Epithelial cell of proximal tubule (primary cell): ENCODE measurements around the gene TFB1M. TPM values are rescaled to one million over a fixed set of nuclear protein-coding genes. Genes with fewer than 3 reads are reported as not detected.

ENCODE experiments used
- DNase-seq: peaks from one replicate; pipeline ENCODE4 v3.0.0-alpha.2; 2011; ENCODE audit warnings: low read depth
- H3K4me3 ChIP-seq: 2 replicates; pipeline ENCODE4 v1.5.1; 2011; ENCODE audit warnings: low read depth, mild to moderate bottlenecking, low read length
- CTCF ChIP-seq: conservative IDR thresholded peaks from 2 replicates; pipeline ENCODE4 v1.5.1; 2012; ENCODE audit warnings: low read depth, mild to moderate bottlenecking, low read length
- total RNA-seq: library from RNA; depleted of rRNA; stranded (reverse); fragments of >200 nt; gene quantifications from 2 replicates; pipeline ENCODE4 v1.2.3, GENCODE V29; 2015

Gene TFB1M
- total RNA-seq, 1 donor from 2014 or later = 19.3 TPM

GRCh38 chr6:155329460-155330132, 15.3 kb upstream of the TFB1M start:
- H3K4me3 ChIP-seq = no peak overlapping the region
- no peak for DNase-seq
- TF ChIP-seq CTCF = no peak

GRCh38 chr6:155328539-155329459, 14.5 kb upstream of the TFB1M start:
- no peak for DNase-seq
- TF ChIP-seq CTCF = no peak
- no peak overlapping the region for H3K4me3 ChIP-seq

GRCh38 chr6:155328074-155328538, 13.8 kb upstream of the TFB1M start:
- H3K4me3 ChIP-seq = no peak overlapping the region
- no peak for TF ChIP-seq CTCF
- DNase-seq = no peak

- H3K4me3 ChIP-seq = no peak overlapping the region
- no peak for DNase-seq
- TF ChIP-seq CTCF = peak; percentile 77
Measured at GRCh38 chr6:155327326-155328073, 13.2 kb upstream of the TFB1M start.

- DNase-seq = no peak
- TF ChIP-seq CTCF = no peak
- no peak overlapping the region for H3K4me3 ChIP-seq
Measured at GRCh38 chr6:155325700-155326516, 11.6 kb upstream of the TFB1M start.

- H3K4me3 ChIP-seq = no peak overlapping the region
- TF ChIP-seq CTCF = no peak
- no peak for DNase-seq
Measured at GRCh38 chr6:155324993-155325392, 10.7 kb upstream of the TFB1M start.
